IgD-negative memory B cell (primary cell): ENCODE results near the gene UBN1. TPM values are rescaled to one million over a fixed set of nuclear protein-coding genes. Genes with fewer than 3 reads are reported as not detected.
"Not testable (repeated sequence)": the region's sequence is repeated elsewhere in the genome, so short reads cannot be mapped to it uniquely, and the experiment has no call there.

ENCODE experiments used
- H3K27ac Mint-ChIP-seq, 3 donors: one replicate each; pipeline ENCODE4 v1.8.0; 2020 to 2022; ENCODE audit warnings: mild to moderate bottlenecking in 3 of 3, mixed read lengths in 3 of 3, moderate library complexity in 1 of 3
- H3K27me3 Mint-ChIP-seq: one replicate; pipeline ENCODE4 v1.8.0; 2021; ENCODE audit warnings: mixed read lengths
- H3K36me3 Mint-ChIP-seq: one replicate; pipeline ENCODE4 v1.8.0; 2020; ENCODE audit warnings: mild to moderate bottlenecking, mixed read lengths
- H3K4me1 Mint-ChIP-seq, 3 donors: one replicate each; pipeline ENCODE4 v1.8.0; 2020 to 2022; ENCODE audit warnings: mixed read lengths in 3 of 3, mild to moderate bottlenecking in 1 of 3
- H3K4me3 Mint-ChIP-seq, 4 donors: one replicate each; pipeline ENCODE4 v1.8.0; 2020 to 2022; ENCODE audit warnings: mild to moderate bottlenecking in 4 of 4, mixed read lengths in 4 of 4, moderate library complexity in 3 of 4
- H3K9me3 Mint-ChIP-seq, 3 donors: one replicate each; pipeline ENCODE4 v1.8.0; 2020 to 2021; ENCODE audit warnings: mixed read lengths in 3 of 3, mild to moderate bottlenecking in 1 of 3
- polyA plus RNA-seq: library from polyadenylated mRNA; unstranded; fragments of 300-500 nt; fragmentation: Illumina TruSeq; gene quantifications from one replicate; pipeline ENCODE4 v1.2.3, GENCODE V29; 2021

UBN1 gene
- polyA plus RNA-seq, 1 donor from 2014 or later, result 15.9 TPM

DNA sequence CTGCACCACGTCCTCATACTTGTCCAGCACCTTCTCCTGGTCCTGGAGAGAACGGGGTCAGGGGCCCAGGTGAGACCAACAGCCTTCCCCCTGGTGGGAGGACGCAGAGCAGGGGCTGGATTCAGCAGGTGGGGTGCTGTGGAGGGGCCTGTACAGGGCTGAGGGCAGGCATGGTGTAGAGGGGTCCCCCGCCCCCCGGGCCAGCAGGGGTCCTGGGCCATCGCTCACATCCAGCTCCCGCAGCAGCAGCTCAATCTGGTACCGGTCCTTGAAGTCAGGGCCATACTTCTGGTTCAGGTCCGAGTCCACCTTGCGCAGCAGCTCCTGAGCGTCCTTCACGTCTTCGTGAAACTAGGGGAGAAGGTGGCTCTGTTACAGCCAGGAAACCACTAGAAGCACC, 48.1 kb downstream of the UBN1 start:
- peaks cover 0 to 3% (median 0%) of the 10 kb centered on the region in 3 donors for H3K4me1 Mint-ChIP-seq

GRCh38 chr16:4896761-4897160, 49.5 kb downstream of the UBN1 start:
- H3K4me1 Mint-ChIP-seq, H3K9me3 Mint-ChIP-seq, H3K4me3 Mint-ChIP-seq, H3K27ac Mint-ChIP-seq, H3K27me3 Mint-ChIP-seq, H3K36me3 Mint-ChIP-seq: not testable (repeated sequence)

More for the DNA sequence above, 48.1 kb downstream of the UBN1 start:
- Mint-ChIP-seq H3K27ac (no peak overlapping the region), H3K4me3 (no peak overlapping the region), H3K27me3 (no peaks in the 10 kb centered on the region), H3K36me3 (no peaks in the 10 kb centered on the region), H3K9me3 (peaks cover 0 to 6% (median 3%) of the 10 kb centered on the region in 3 donors)

- Mint-ChIP-seq H3K27ac (no peak overlapping the region), H3K4me3 (peak overlapping the region in 1 of 4 donors; percentile 66), H3K9me3 (peaks cover 0 to 6% (median 3%) of the 10 kb centered on the region in 3 donors), H3K36me3 (no peaks in the 10 kb centered on the region), H3K4me1 (peaks cover 0 to 2% (median 0%) of the 10 kb centered on the region in 3 donors), H3K27me3 (peaks cover 3% of the 10 kb centered on the region)
Measured at GRCh38 chr16:4897328-4897727, 50.0 kb downstream of the UBN1 start.

GRCh38 chr16:4898811-4899473, 51.7 kb downstream of the UBN1 start:
- Mint-ChIP-seq H3K9me3 (peaks cover 0 to 6% (median 3%) of the 10 kb centered on the region in 3 donors), H3K4me1 (no peaks in the 10 kb centered on the region), H3K4me3 (no peak overlapping the region), H3K36me3 (no peaks in the 10 kb centered on the region), H3K27ac (no peak overlapping the region), H3K27me3 (peaks cover 9% of the 10 kb centered on the region)

DNA sequence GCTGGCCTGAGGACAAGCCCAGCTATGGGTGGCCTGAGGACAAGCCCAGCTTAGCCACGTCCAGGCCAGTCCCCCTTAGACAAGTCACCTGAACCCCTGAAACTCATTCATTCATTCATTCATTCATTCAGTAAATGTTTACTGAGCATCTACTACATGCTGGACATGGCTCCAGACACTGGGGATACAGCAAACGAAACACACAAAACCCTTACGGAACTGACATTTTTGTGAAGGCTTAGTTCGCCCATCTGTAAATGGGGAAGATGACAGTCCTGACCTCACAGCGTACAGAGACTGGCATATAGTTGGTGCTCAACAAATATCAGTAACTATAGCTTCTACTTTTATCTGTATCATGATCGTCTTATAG, 52.2 kb downstream of the UBN1 start:
- Mint-ChIP-seq H3K27ac (no peak overlapping the region), H3K36me3 (no peaks in the 10 kb centered on the region), H3K4me3 (no peak overlapping the region), H3K9me3 (peaks cover 0 to 6% (median 3%) of the 10 kb centered on the region in 3 donors), H3K27me3 (peaks cover 9% of the 10 kb centered on the region), H3K4me1 (no peaks in the 10 kb centered on the region)

GRCh38 chr16:4900036-4900435, 52.8 kb downstream of the UBN1 start:
- Mint-ChIP-seq H3K27ac (no peak overlapping the region), H3K27me3 (peaks cover 9% of the 10 kb centered on the region)

GRCh38 chr16:4900750-4901149, 53.5 kb downstream of the UBN1 start:
- Mint-ChIP-seq H3K36me3 (no peaks in the 10 kb centered on the region), H3K4me3 (no peak overlapping the region), H3K4me1 (no peaks in the 10 kb centered on the region), H3K27ac (no peak overlapping the region), H3K9me3 (peaks cover 0 to 6% (median 3%) of the 10 kb centered on the region in 3 donors), H3K27me3 (peaks cover 9% of the 10 kb centered on the region)

More at GRCh38 chr16:4900036-4900435, 52.8 kb downstream of the UBN1 start:
- no peaks in the 10 kb centered on the region for H3K4me1 Mint-ChIP-seq
- no peaks in the 10 kb centered on the region for H3K36me3 Mint-ChIP-seq
- peaks cover 0 to 6% (median 3%) of the 10 kb centered on the region in 3 donors for H3K9me3 Mint-ChIP-seq
- H3K4me3 Mint-ChIP-seq, result no peak overlapping the region

DNA sequence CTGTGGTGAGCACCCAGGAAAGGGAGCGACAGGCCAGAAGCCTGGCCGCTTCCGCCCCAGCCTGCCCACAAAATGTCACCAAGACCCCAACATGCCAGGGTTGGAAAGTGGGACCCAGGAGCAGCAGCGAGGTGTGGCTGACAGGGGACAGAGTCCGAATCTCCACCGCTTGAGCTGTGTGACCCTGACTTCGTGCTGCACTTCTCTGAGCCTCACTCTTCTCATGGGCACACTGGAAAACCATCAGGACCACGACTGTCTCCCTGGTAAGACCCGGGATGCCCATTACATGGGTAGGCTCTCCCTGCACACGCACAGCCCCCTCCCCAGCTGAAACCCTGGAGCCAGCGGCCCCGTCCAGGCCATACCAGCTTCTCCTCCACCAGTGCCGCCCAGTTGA, 54.8 kb downstream of the UBN1 start:
- Mint-ChIP-seq H3K27me3 (peaks cover 9% of the 10 kb centered on the region), H3K36me3 (no peaks in the 10 kb centered on the region), H3K9me3 (peaks cover 0 to 6% (median 3%) of the 10 kb centered on the region in 3 donors), H3K4me3 (no peak overlapping the region), H3K4me1 (no peaks in the 10 kb centered on the region), H3K27ac (no peak overlapping the region)

GRCh38 chr16:4904108-4904941, 57.0 kb downstream of the UBN1 start:
- H3K4me1 Mint-ChIP-seq, result no peaks in the 10 kb centered on the region
- no peaks in the 10 kb centered on the region for H3K9me3 Mint-ChIP-seq
- H3K27me3 Mint-ChIP-seq, result peaks cover 9% of the 10 kb centered on the region

DNA sequence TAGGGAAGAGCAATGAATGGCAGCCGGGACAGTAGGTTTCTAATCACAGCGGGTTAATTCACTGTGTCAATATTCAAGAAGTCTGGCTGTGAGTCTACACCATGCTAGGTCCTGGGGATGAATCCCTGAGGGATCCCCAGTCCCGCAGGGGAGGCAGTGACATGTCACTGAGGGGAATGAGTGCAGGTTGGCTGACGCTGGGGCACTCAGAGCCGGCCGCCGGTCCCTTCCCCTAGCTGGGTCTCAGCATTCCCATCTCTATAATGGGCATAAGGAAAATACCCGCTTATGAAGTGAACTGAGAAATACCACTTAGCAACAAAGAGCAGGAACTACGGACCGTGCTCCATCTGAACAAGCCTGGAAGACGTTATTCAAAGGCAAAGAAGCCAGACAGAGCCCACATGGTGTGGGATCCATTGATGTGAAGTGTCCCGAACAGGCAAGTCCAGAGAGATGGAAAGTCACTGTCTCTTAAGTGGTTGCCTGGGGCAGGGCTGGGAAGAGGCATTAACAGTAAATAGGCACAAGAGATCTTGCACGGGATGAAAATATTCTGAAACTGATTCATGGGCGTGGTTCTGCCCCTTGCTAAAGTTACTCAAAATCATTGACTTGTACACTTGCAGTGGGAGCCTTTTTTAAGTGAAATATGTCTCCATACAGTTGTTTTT, 57.8 kb downstream of the UBN1 start:
- Mint-ChIP-seq H3K27me3 (peaks cover 9% of the 10 kb centered on the region), H3K4me1 (no peaks in the 10 kb centered on the region), H3K36me3 (no peaks in the 10 kb centered on the region), H3K27ac (no peak overlapping the region), H3K4me3 (no peak overlapping the region), H3K9me3 (no peaks in the 10 kb centered on the region)

More at GRCh38 chr16:4904108-4904941, 57.0 kb downstream of the UBN1 start:
- Mint-ChIP-seq H3K27ac (no peak overlapping the region), H3K4me3 (no peak overlapping the region), H3K36me3 (no peaks in the 10 kb centered on the region)

DNA sequence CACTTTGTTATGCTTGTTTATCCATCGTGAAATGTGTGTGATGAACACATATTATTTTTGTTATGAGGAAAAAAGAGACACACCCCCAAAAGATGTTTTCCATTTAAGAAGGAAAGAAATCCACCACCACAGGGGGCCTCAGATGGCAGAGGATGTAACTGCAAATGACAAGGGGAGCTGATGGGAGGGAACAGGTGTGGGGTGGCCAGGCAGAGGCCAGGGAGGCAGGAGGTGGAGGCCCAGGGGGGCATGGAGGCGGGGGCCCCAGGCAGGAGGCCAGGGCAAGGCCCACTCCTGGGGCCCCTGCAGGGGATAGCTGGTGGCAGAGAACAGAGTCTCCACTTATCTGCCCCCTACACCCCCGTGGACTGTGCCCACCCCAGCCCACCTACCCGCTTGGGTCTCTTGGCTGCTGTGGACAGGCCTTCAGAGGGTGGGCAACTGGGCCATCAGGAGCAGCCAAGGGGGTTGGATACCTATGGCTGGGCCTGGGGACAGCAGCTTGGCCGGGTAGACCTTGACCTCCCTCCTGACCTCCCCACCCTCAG, 61.6 kb downstream of the UBN1 start:
- H3K27ac Mint-ChIP-seq, result no peak overlapping the region
- H3K4me3 Mint-ChIP-seq, result no peak overlapping the region
- H3K9me3 Mint-ChIP-seq, result peaks cover 0 to 2% (median 0%) of the 10 kb centered on the region in 3 donors
- H3K4me1 Mint-ChIP-seq, result no peaks in the 10 kb centered on the region
- H3K27me3 Mint-ChIP-seq, result no peaks in the 10 kb centered on the region
- peaks cover 2% of the 10 kb centered on the region for H3K36me3 Mint-ChIP-seq

DNA sequence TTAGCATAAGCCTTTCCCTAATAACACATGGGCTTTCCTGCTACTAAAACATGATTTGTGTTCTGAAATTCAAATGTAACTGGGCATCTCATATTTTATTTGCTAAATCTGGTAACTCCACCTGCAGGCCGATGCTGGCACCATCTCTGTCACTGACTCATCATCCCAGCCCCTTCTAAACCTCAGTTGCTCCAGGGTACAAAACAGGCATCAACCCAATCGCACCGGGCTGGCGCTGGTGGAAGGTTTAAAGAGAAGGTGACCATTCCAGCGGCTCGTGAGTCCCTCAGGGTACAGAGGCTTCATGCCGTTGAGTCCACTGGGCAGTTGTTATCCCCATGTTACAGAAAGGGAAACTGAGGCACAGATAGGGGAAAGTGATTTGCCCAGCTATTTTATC, 62.5 kb downstream of the UBN1 start:
- Mint-ChIP-seq H3K4me1 (no peaks in the 10 kb centered on the region), H3K27me3 (no peaks in the 10 kb centered on the region), H3K27ac (peak overlapping the region in 1 of 3 donors; percentile 50), H3K9me3 (peaks cover 0 to 2% (median 0%) of the 10 kb centered on the region in 3 donors), H3K4me3 (no peak overlapping the region), H3K36me3 (peaks cover 2% of the 10 kb centered on the region)

DNA sequence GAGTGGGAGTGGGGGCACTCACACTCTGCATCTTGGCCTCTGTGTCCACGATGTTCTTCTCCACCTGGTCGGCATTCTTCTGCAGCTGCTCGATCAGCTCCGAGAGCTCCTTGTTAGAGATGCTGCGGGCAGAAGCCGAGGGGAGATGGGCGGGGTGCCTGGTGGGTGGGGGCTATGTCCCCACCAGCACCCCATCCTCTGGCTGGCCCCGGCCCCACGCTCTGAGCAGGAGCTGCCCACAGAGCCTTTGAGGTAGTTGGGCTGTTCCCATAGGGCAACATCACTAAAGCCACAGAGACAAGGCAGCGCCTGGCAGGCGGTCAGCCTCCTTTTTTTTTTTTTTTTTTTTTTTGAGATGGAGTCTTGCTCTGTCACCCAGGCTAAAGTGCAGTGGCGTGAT, 63.5 kb downstream of the UBN1 start:
- Mint-ChIP-seq H3K4me1 (no peaks in the 10 kb centered on the region), H3K27me3 (no peaks in the 10 kb centered on the region), H3K27ac (peak overlapping the region in 1 of 3 donors; percentile 82), H3K9me3 (peaks cover 0 to 2% (median 0%) of the 10 kb centered on the region in 3 donors), H3K4me3 (no peak overlapping the region), H3K36me3 (peaks cover 2% of the 10 kb centered on the region)

- H3K4me1 Mint-ChIP-seq, result no peaks in the 10 kb centered on the region
- H3K36me3 Mint-ChIP-seq, result peaks cover 2% of the 10 kb centered on the region
- no peak overlapping the region for H3K27ac Mint-ChIP-seq
- H3K4me3 Mint-ChIP-seq, result no peak overlapping the region
- H3K27me3 Mint-ChIP-seq, result no peaks in the 10 kb centered on the region
- H3K9me3 Mint-ChIP-seq, result peaks cover 0 to 2% (median 0%) of the 10 kb centered on the region in 3 donors
Measured at GRCh38 chr16:4911970-4912386, 64.7 kb downstream of the UBN1 start.
